ENCODE results near the gene LRP1. TPM values are rescaled to one million over a fixed set of nuclear protein-coding genes. Genes with fewer than 3 reads are reported as not detected.

Gene LRP1
- total and polyA plus RNA-seq, 4 donors = 36.8 to 992 (median 370) TPM

- Histone ChIP-seq H3K9me3 (ENCODE audit: control insufficient read depth, low read length) (no peaks in the 10 kb centered on the region), H3K4me1 (ENCODE audit: control insufficient read depth in 1 of 2, insufficient read depth in 2 of 2, low read length in 2 of 2) (no peaks in the 10 kb centered on the region), H3K27ac (ENCODE audit: low read depth in 1 of 2, low read length in 2 of 2) (no peak overlapping the region), H3K36me3 (ENCODE audit: control insufficient read depth in 1 of 2, insufficient read depth in 2 of 2, low read length in 1 of 2) (peaks cover 4 to 11% of the 10 kb centered on the region in 2 donors), H3K27me3 (ENCODE audit: control insufficient read depth in 1 of 2, insufficient read depth in 2 of 2, low read length in 1 of 2) (no peaks in the 10 kb centered on the region), H3K4me3 (ENCODE audit: low read length in 2 of 2) (no peak overlapping the region)
- 81 to 85% methylated on average over 7 of the region's 7 CpGs for WGBS, 2 donors
- intact Hi-C loops (cut with DNase I) = no loop called here
- ATAC-seq (ENCODE audit: low FRiP score) (no peak), DNase-seq (no peak)
These were observed 77.6 kb downstream of the LRP1 start for GRCh38 chr12:57205931-57206330.

- intact Hi-C loops (cut with DNase I) = no loop called here
- no peaks in the 10 kb centered on the region for H3K27me3 ChIP-seq (ENCODE audit: control insufficient read depth in 1 of 2, insufficient read depth in 2 of 2, low read length in 1 of 2)
These were observed 79.7 kb downstream of the LRP1 start for GRCh38 chr12:57207731-57208630.

GRCh38 chr12:57208631-57209282, 80.5 kb downstream of the LRP1 start:
- WGBS, 2 donors = 40 to 44% methylated on average over 20 to 22 of the region's 22 CpGs
- Histone ChIP-seq H3K4me1 (ENCODE audit: control insufficient read depth in 1 of 2, insufficient read depth in 2 of 2, low read length in 2 of 2) (no peaks in the 10 kb centered on the region), H3K36me3 (ENCODE audit: control insufficient read depth in 1 of 2, insufficient read depth in 2 of 2, low read length in 1 of 2) (peaks cover 0 to 3% of the 10 kb centered on the region in 2 donors), H3K9me3 (ENCODE audit: control insufficient read depth, low read length) (no peaks in the 10 kb centered on the region), H3K4me3 (ENCODE audit: low read length in 2 of 2) (no peak overlapping the region), H3K27me3 (ENCODE audit: control insufficient read depth in 1 of 2, insufficient read depth in 2 of 2, low read length in 1 of 2) (no peaks in the 10 kb centered on the region), H3K27ac (ENCODE audit: low read depth in 1 of 2, low read length in 2 of 2) (no peak overlapping the region)
- DNase-seq (peak in 1 of 2 donors; percentile 79), ATAC-seq (ENCODE audit: low FRiP score) (no peak)
- intact Hi-C loops (cut with DNase I) = no loop called here

More at GRCh38 chr12:57207731-57208630, 79.7 kb downstream of the LRP1 start:
- ATAC-seq (ENCODE audit: low FRiP score) (no peak), DNase-seq (no peak)
- Histone ChIP-seq H3K4me3 (ENCODE audit: low read length in 2 of 2) (no peak overlapping the region), H3K9me3 (ENCODE audit: control insufficient read depth, low read length) (no peaks in the 10 kb centered on the region), H3K27ac (ENCODE audit: low read depth in 1 of 2, low read length in 2 of 2) (no peak overlapping the region), H3K4me1 (ENCODE audit: control insufficient read depth in 1 of 2, insufficient read depth in 2 of 2, low read length in 2 of 2) (no peaks in the 10 kb centered on the region), H3K36me3 (ENCODE audit: control insufficient read depth in 1 of 2, insufficient read depth in 2 of 2, low read length in 1 of 2) (peaks cover 0 to 7% of the 10 kb centered on the region in 2 donors)
- WGBS, 2 donors = 75 to 78% methylated on average over 28 to 29 of the region's 29 CpGs

GRCh38 chr12:57209916-57210315, 81.6 kb downstream of the LRP1 start:
- no peak overlapping the region for H3K27ac ChIP-seq (ENCODE audit: low read depth in 1 of 2, low read length in 2 of 2)
- intact Hi-C loops (cut with DNase I) = no loop called here
- H3K36me3 ChIP-seq (ENCODE audit: control insufficient read depth in 1 of 2, insufficient read depth in 2 of 2, low read length in 1 of 2) = peaks cover 0 to 3% of the 10 kb centered on the region in 2 donors

GRCh38 chr12:57210461-57210860, 82.2 kb downstream of the LRP1 start:
- peaks cover 0 to 3% of the 10 kb centered on the region in 2 donors for H3K36me3 ChIP-seq (ENCODE audit: control insufficient read depth in 1 of 2, insufficient read depth in 2 of 2, low read length in 1 of 2)
- intact Hi-C loops (cut with DNase I) = no loop called here
- H3K4me1 ChIP-seq (ENCODE audit: control insufficient read depth in 1 of 2, insufficient read depth in 2 of 2, low read length in 2 of 2) = no peaks in the 10 kb centered on the region
- H3K4me3 ChIP-seq (ENCODE audit: low read length in 2 of 2) = no peak overlapping the region
- no peak overlapping the region for H3K27ac ChIP-seq (ENCODE audit: low read depth in 1 of 2, low read length in 2 of 2)
- no peaks in the 10 kb centered on the region for H3K27me3 ChIP-seq (ENCODE audit: control insufficient read depth in 1 of 2, insufficient read depth in 2 of 2, low read length in 1 of 2)
- DNase-seq (no peak), ATAC-seq (ENCODE audit: low FRiP score) (no peak)
- no peaks in the 10 kb centered on the region for H3K9me3 ChIP-seq (ENCODE audit: control insufficient read depth, low read length)
- 89 to 91% methylated on average over 15 of the region's 15 CpGs for WGBS, 2 donors

More at GRCh38 chr12:57209916-57210315, 81.6 kb downstream of the LRP1 start:
- Histone ChIP-seq H3K4me1 (ENCODE audit: control insufficient read depth in 1 of 2, insufficient read depth in 2 of 2, low read length in 2 of 2) (no peaks in the 10 kb centered on the region), H3K4me3 (ENCODE audit: low read length in 2 of 2) (no peak overlapping the region), H3K27me3 (ENCODE audit: control insufficient read depth in 1 of 2, insufficient read depth in 2 of 2, low read length in 1 of 2) (no peaks in the 10 kb centered on the region), H3K9me3 (ENCODE audit: control insufficient read depth, low read length) (no peaks in the 10 kb centered on the region)
- 84 to 85% methylated on average over 8 of the region's 8 CpGs for WGBS, 2 donors
- ATAC-seq (ENCODE audit: low FRiP score) (no peak), DNase-seq (no peak)

- Histone ChIP-seq H3K4me1 (ENCODE audit: control insufficient read depth in 1 of 2, insufficient read depth in 2 of 2, low read length in 2 of 2) (no peaks in the 10 kb centered on the region), H3K36me3 (ENCODE audit: control insufficient read depth in 1 of 2, insufficient read depth in 2 of 2, low read length in 1 of 2) (peaks cover 0 to 3% of the 10 kb centered on the region in 2 donors), H3K4me3 (ENCODE audit: low read length in 2 of 2) (no peak overlapping the region), H3K27ac (ENCODE audit: low read depth in 1 of 2, low read length in 2 of 2) (no peak overlapping the region), H3K9me3 (ENCODE audit: control insufficient read depth, low read length) (no peaks in the 10 kb centered on the region), H3K27me3 (ENCODE audit: control insufficient read depth in 1 of 2, insufficient read depth in 2 of 2, low read length in 1 of 2) (no peaks in the 10 kb centered on the region)
- DNase-seq = no peak
- intact Hi-C loops (cut with DNase I) = no loop called here
- 81 to 82% methylated on average over 16 of the region's 16 CpGs for WGBS, 2 donors
- ATAC-seq (ENCODE audit: low FRiP score) = no peak
These were observed 82.8 kb downstream of the LRP1 start for GRCh38 chr12:57210926-57211692.

GRCh38 chr12:57211791-57212700, 83.8 kb downstream of the LRP1 start:
- Histone ChIP-seq H3K27ac (ENCODE audit: low read depth in 1 of 2, low read length in 2 of 2) (no peak overlapping the region), H3K27me3 (ENCODE audit: control insufficient read depth in 1 of 2, insufficient read depth in 2 of 2, low read length in 1 of 2) (no peaks in the 10 kb centered on the region), H3K36me3 (ENCODE audit: control insufficient read depth in 1 of 2, insufficient read depth in 2 of 2, low read length in 1 of 2) (no peaks in the 10 kb centered on the region), H3K4me3 (ENCODE audit: low read length in 2 of 2) (no peak overlapping the region), H3K4me1 (ENCODE audit: control insufficient read depth in 1 of 2, insufficient read depth in 2 of 2, low read length in 2 of 2) (no peaks in the 10 kb centered on the region), H3K9me3 (ENCODE audit: control insufficient read depth, low read length) (no peaks in the 10 kb centered on the region)
- 67 to 71% methylated on average over 26 to 27 of the region's 27 CpGs for WGBS, 2 donors
- intact Hi-C loops (cut with DNase I) = no loop called here
- no peak for ATAC-seq (ENCODE audit: low FRiP score)
- DNase-seq = no peak

- Histone ChIP-seq H3K4me3 (ENCODE audit: low read length in 2 of 2) (no peak overlapping the region), H3K27ac (ENCODE audit: low read depth in 1 of 2, low read length in 2 of 2) (no peak overlapping the region), H3K36me3 (ENCODE audit: control insufficient read depth in 1 of 2, insufficient read depth in 2 of 2, low read length in 1 of 2) (no peaks in the 10 kb centered on the region), H3K27me3 (ENCODE audit: control insufficient read depth in 1 of 2, insufficient read depth in 2 of 2, low read length in 1 of 2) (no peaks in the 10 kb centered on the region), H3K4me1 (ENCODE audit: control insufficient read depth in 1 of 2, insufficient read depth in 2 of 2, low read length in 2 of 2) (no peaks in the 10 kb centered on the region), H3K9me3 (ENCODE audit: control insufficient read depth, low read length) (no peaks in the 10 kb centered on the region)
- 54 to 70% methylated on average over 7 of the region's 7 CpGs for WGBS, 2 donors
- ATAC-seq (ENCODE audit: low FRiP score) (no peak), DNase-seq (no peak)
- intact Hi-C loops (cut with DNase I) = loop anchor here (1.0 kb wide), 2 partner anchors 27 to 31 kb away; no protein-coding TSS in a partner anchor
These were observed 84.4 kb downstream of the LRP1 start for GRCh38 chr12:57212701-57213057.
